Measurements from ENCODE around the gene PLPP1.

PLPP1 gene

DNA sequence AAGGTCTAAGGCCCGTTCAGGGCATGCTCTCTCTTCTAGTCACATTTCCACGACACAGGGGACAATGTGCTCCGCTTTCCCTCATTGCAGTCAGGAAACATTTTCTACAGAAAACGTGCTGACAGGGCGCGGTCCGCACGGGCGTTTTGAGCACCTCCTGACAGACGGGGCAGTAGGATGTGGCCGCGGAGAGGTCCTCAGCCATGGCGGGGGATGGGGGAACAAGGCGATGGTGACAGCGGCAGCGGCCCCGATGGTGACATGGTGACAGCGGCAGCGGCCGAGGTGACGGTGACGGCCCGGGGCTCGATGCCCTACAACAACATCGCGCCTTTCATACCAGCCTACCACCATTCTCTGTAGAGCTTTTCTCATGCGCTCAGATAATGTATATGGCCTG is 4.1 kb downstream of the PLPP1 start:
- H3K27me3 ChIP-seq (ENCODE audit: control insufficient read depth, insufficient read depth, low read length) = no peaks in the 10 kb centered on the region
- peaks cover 2% of the 10 kb centered on the region; the same call in 1 of the 2 replicates for H3K4me1 ChIP-seq (ENCODE audit: control insufficient read depth, insufficient read depth, low read length)
- H3K36me3 ChIP-seq (ENCODE audit: control insufficient read depth, insufficient read depth, low read length) = no peaks in the 10 kb centered on the region
- no peak overlapping the region for H3K4me3 ChIP-seq (ENCODE audit: low read length)
- WGBS (ENCODE audit: insufficient coverage, insufficient read length) = no CpG with 5 or more reads among the region's 27 CpGs
- DNase-seq (ENCODE audit: low read depth, low spot score) = no peak
- no peaks in the 10 kb centered on the region for H3K9me3 ChIP-seq (ENCODE audit: control insufficient read depth, insufficient read depth, low read length)
- no peak overlapping the region for H3K27ac ChIP-seq (ENCODE audit: low read length)

GRCh38 chr5:55524816-55525215 is 9.9 kb downstream of the PLPP1 start:
- DNase-seq (ENCODE audit: low read depth, low spot score) = no peak

DNA sequence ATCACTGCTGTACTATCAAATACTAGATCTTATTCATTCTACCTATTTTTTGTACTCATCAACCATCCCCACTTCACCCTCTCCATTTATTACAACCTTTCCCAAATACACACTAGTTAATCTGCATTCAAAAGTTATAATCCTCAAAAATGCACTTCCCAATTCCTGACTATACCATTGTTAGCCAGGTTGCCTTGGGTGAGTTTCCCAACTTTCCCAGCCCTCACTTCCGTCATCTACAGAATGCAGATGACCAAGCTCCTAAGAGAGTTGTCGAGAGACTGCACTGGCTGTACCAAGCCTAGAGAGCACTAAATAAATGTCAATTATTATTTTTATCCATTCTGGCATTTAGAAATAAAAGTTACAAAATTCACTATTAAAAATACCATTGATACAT is 11.5 kb downstream of the PLPP1 start:
- Histone ChIP-seq H3K4me1 (ENCODE audit: control insufficient read depth, insufficient read depth, low read length) (no peaks in the 10 kb centered on the region), H3K9me3 (ENCODE audit: control insufficient read depth, insufficient read depth, low read length) (no peaks in the 10 kb centered on the region), H3K4me3 (ENCODE audit: low read length) (no peak overlapping the region), H3K36me3 (ENCODE audit: control insufficient read depth, insufficient read depth, low read length) (no peaks in the 10 kb centered on the region), H3K27me3 (ENCODE audit: control insufficient read depth, insufficient read depth, low read length) (no peaks in the 10 kb centered on the region), H3K27ac (ENCODE audit: low read length) (no peak overlapping the region)
- WGBS (ENCODE audit: insufficient coverage, insufficient read length) = no CpG with 5 or more reads among the region's 2 CpGs
- no peak for DNase-seq (ENCODE audit: low read depth, low spot score)

More at GRCh38 chr5:55524816-55525215, 9.9 kb downstream of the PLPP1 start:
- no peaks in the 10 kb centered on the region for H3K27me3 ChIP-seq (ENCODE audit: control insufficient read depth, insufficient read depth, low read length)
- H3K4me1 ChIP-seq (ENCODE audit: control insufficient read depth, insufficient read depth, low read length) = no peaks in the 10 kb centered on the region
- no peaks in the 10 kb centered on the region for H3K36me3 ChIP-seq (ENCODE audit: control insufficient read depth, insufficient read depth, low read length)
- no peaks in the 10 kb centered on the region for H3K9me3 ChIP-seq (ENCODE audit: control insufficient read depth, insufficient read depth, low read length)
- no peak overlapping the region for H3K4me3 ChIP-seq (ENCODE audit: low read length)
- WGBS (ENCODE audit: insufficient coverage, insufficient read length) = no CpG with 5 or more reads among the region's 1 CpG
- H3K27ac ChIP-seq (ENCODE audit: low read length) = no peak overlapping the region

DNA sequence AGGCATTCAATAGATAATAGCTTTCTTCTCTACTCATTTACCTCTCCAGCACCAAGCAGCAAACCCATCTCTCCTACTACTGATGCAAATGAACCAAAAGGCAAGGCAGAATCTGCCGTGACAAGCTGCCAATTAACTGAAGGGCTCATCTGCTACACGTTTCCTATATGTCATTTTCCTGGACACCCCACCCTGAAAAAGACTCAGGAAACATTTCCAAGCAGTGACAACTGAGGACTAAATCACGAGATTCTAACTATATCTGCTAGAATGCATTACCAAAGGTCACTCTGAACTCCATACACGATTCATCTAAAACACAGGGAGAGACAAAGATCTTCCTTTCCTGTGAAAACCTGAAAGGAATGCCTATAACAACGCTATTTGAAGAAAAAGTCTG is 12.9 kb downstream of the PLPP1 start:
- no peak for DNase-seq (ENCODE audit: low read depth, low spot score)
- no peaks in the 10 kb centered on the region for H3K27me3 ChIP-seq (ENCODE audit: control insufficient read depth, insufficient read depth, low read length)
- no CpG with 5 or more reads among the region's 5 CpGs for WGBS (ENCODE audit: insufficient coverage, insufficient read length)
- H3K36me3 ChIP-seq (ENCODE audit: control insufficient read depth, insufficient read depth, low read length) = no peaks in the 10 kb centered on the region; the same call in 1 of the 2 replicates
- no peaks in the 10 kb centered on the region for H3K4me1 ChIP-seq (ENCODE audit: control insufficient read depth, insufficient read depth, low read length)
- H3K4me3 ChIP-seq (ENCODE audit: low read length) = no peak overlapping the region
- H3K27ac ChIP-seq (ENCODE audit: low read length) = no peak overlapping the region
- H3K9me3 ChIP-seq (ENCODE audit: control insufficient read depth, insufficient read depth, low read length) = no peaks in the 10 kb centered on the region

DNA sequence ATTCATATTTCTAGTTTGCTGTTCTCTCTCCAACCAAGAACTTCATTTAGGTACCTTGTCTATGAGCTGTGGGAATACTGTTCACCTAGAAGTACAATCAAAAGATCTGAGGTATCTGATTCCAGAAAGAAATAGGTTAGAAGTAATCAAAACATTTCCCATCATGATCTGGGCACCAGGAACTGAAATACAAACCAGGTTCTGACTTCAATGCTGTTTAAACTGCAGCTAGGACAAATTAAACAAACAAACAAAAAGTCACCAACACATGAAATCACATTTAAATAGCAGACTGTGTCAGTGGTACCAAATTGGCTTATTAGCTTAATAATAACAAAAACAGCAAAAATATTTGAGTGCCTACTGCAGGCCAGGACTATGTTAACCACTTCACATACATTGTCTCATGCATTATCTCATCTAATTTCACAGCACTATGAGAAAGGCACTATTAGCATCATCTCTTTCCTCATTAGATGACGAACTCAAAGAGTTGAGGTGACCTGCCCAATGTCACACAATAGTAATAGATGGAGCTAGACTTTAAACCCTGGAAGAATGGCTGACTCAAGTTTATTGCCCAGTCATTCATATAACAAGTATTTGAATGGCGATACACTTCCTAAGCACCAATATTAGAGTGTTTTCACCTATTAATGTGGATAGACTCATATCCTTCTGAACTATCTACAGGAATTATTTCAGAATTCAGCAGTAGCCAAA is 14.5 kb downstream of the PLPP1 start:
- Histone ChIP-seq H3K9me3 (ENCODE audit: control insufficient read depth, insufficient read depth, low read length) (no peaks in the 10 kb centered on the region), H3K27ac (ENCODE audit: low read length) (no peak overlapping the region), H3K4me3 (ENCODE audit: low read length) (no peak overlapping the region), H3K4me1 (ENCODE audit: control insufficient read depth, insufficient read depth, low read length) (no peaks in the 10 kb centered on the region), H3K36me3 (ENCODE audit: control insufficient read depth, insufficient read depth, low read length) (no peaks in the 10 kb centered on the region; the same call in 1 of the 2 replicates), H3K27me3 (ENCODE audit: control insufficient read depth, insufficient read depth, low read length) (no peaks in the 10 kb centered on the region)
- WGBS (ENCODE audit: insufficient coverage, insufficient read length) = no CpG with 5 or more reads among the region's 2 CpGs
- no peak for DNase-seq (ENCODE audit: low read depth, low spot score)

DNA sequence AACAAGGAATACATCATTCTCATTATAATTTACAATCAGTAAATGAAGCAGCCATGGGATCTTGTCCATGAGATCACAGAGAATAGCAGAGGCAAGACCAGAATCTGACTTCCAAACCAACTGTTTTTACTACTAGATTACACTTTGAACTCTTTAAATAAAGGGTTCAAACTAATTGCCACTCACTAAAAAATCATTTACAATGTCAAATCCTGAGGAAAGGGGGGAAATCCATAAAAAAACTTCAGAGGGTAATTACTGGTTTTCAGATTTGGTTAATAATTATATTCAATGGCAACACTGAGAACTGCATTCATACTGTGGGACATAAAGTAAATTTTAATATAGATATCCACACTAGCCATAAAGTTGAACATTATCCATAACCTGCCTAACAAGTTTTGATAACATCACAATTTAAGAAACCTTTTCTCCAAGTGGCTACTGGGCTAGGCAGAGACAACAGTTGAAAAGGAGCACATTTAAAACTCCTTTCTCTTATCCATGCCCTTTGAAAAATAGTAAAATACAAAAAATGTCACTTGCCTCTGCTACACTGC is 15.9 kb downstream of the PLPP1 start:
- no peaks in the 10 kb centered on the region; the same call in 1 of the 2 replicates for H3K36me3 ChIP-seq (ENCODE audit: control insufficient read depth, insufficient read depth, low read length)
- H3K27me3 ChIP-seq (ENCODE audit: control insufficient read depth, insufficient read depth, low read length) = no peaks in the 10 kb centered on the region
- no peak overlapping the region for H3K4me3 ChIP-seq (ENCODE audit: low read length)
- no peaks in the 10 kb centered on the region for H3K4me1 ChIP-seq (ENCODE audit: control insufficient read depth, insufficient read depth, low read length)
- no peak for DNase-seq (ENCODE audit: low read depth, low spot score)
- H3K27ac ChIP-seq (ENCODE audit: low read length) = no peak overlapping the region
- H3K9me3 ChIP-seq (ENCODE audit: control insufficient read depth, insufficient read depth, low read length) = no peaks in the 10 kb centered on the region

DNA sequence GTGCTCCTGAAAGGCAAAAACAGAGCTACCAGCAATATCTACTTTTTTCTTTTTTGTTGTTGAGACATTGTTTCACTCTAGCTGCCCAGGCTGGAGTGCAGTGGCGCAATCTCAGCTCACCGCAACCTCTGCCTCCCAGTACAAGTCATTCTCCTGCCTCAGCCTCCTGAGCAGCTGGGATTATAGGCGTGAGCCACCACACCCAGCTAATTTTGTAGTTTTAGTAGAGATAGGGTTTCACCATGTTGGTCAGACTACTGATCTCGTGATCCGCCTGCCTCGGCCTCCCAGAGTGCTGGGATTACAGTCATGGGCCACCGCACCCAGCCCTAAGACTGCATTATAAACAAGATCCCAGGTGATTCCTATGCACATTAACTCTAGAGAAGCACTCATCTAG is 17.0 kb downstream of the PLPP1 start:
- Histone ChIP-seq H3K27me3 (ENCODE audit: control insufficient read depth, insufficient read depth, low read length) (no peaks in the 10 kb centered on the region), H3K4me3 (ENCODE audit: low read length) (no peak overlapping the region), H3K4me1 (ENCODE audit: control insufficient read depth, insufficient read depth, low read length) (no peaks in the 10 kb centered on the region), H3K27ac (ENCODE audit: low read length) (no peak overlapping the region), H3K9me3 (ENCODE audit: control insufficient read depth, insufficient read depth, low read length) (no peaks in the 10 kb centered on the region), H3K36me3 (ENCODE audit: control insufficient read depth, insufficient read depth, low read length) (no peaks in the 10 kb centered on the region; the same call in 1 of the 2 replicates)
- whole genome bisulfite sequencing (ENCODE audit: insufficient coverage, insufficient read length) = no CpG with 5 or more reads among the region's 7 CpGs
- DNase-seq (ENCODE audit: low read depth, low spot score) = no peak

GRCh38 chr5:55511010-55511409 is 23.8 kb downstream of the PLPP1 start:
- Histone ChIP-seq H3K4me1 (ENCODE audit: control insufficient read depth, insufficient read depth, low read length) (no peaks in the 10 kb centered on the region), H3K9me3 (ENCODE audit: control insufficient read depth, insufficient read depth, low read length) (no peaks in the 10 kb centered on the region), H3K36me3 (ENCODE audit: control insufficient read depth, insufficient read depth, low read length) (no peaks in the 10 kb centered on the region), H3K27ac (ENCODE audit: low read length) (no peak overlapping the region), H3K27me3 (ENCODE audit: control insufficient read depth, insufficient read depth, low read length) (no peaks in the 10 kb centered on the region), H3K4me3 (ENCODE audit: low read length) (no peak overlapping the region)
- no CpG with 5 or more reads among the region's 1 CpG for WGBS (ENCODE audit: insufficient coverage, insufficient read length)
- no peak for DNase-seq (ENCODE audit: low read depth, low spot score)

GRCh38 chr5:55510523-55510880 is 24.3 kb downstream of the PLPP1 start:
- Histone ChIP-seq H3K36me3 (ENCODE audit: control insufficient read depth, insufficient read depth, low read length) (no peaks in the 10 kb centered on the region), H3K4me1 (ENCODE audit: control insufficient read depth, insufficient read depth, low read length) (no peaks in the 10 kb centered on the region), H3K9me3 (ENCODE audit: control insufficient read depth, insufficient read depth, low read length) (no peaks in the 10 kb centered on the region), H3K4me3 (ENCODE audit: low read length) (no peak overlapping the region), H3K27me3 (ENCODE audit: control insufficient read depth, insufficient read depth, low read length) (no peaks in the 10 kb centered on the region), H3K27ac (ENCODE audit: low read length) (no peak overlapping the region)
- DNase-seq (ENCODE audit: low read depth, low spot score) = no peak

DNA sequence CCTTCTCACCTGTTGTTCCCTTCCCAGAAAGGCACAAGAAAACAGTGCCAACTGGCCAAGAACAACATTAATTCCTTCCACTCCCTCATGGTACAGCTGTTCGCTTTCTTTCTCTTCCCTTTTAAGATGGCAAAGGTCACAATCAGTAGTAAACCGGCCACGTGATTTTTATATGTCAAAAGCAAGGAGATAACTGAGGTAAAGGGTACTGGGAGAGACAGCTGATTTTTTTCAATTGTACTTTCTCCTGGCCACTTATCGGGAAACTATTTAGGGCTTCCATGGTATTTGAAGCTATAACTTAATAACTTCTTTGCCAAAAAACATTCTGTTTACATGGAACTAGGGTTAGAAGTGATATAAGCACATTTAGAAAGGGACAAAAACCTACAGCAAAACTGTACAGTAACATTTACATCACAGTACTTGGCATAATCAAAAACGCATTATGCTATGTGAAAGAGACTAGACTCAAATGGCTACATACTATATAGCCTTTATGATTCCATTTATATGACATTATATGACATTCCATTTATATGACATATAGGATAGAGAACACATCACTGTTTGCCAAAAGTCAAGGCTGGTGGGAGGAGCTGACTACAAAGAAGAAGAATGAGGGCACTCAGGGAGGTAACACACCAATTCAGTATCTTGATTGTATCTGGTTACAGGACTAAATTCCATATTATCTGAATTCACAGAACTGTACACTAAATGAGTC is 24.8 kb downstream of the PLPP1 start:
- Histone ChIP-seq H3K4me3 (ENCODE audit: low read length) (no peak overlapping the region), H3K27ac (ENCODE audit: low read length) (no peak overlapping the region), H3K4me1 (ENCODE audit: control insufficient read depth, insufficient read depth, low read length) (no peaks in the 10 kb centered on the region), H3K27me3 (ENCODE audit: control insufficient read depth, insufficient read depth, low read length) (no peaks in the 10 kb centered on the region), H3K36me3 (ENCODE audit: control insufficient read depth, insufficient read depth, low read length) (no peaks in the 10 kb centered on the region), H3K9me3 (ENCODE audit: control insufficient read depth, insufficient read depth, low read length) (no peaks in the 10 kb centered on the region)
- WGBS (ENCODE audit: insufficient coverage, insufficient read length) = no CpG with 5 or more reads among the region's 5 CpGs
- no peak for DNase-seq (ENCODE audit: low read depth, low spot score)

Measured in iPS DF 6.9 (cell line).